Measurements from ENCODE around the gene GARIN3. TPM values are rescaled to one million over a fixed set of nuclear protein-coding genes. Genes with fewer than 3 reads are reported as not detected.

The GARIN3 gene
- total RNA-seq, 4 donors from 2014 or later = not detected

GRCh38 chr5:157121709-157122108 is 44.4 kb downstream of the GARIN3 start:
- DNase-seq = no peak
- no peaks in the 10 kb centered on the region for H3K27me3 ChIP-seq
- no peak overlapping the region for H3K27ac ChIP-seq
- H3K36me3 ChIP-seq = no peaks in the 10 kb centered on the region
- H3K4me1 ChIP-seq = no peaks in the 10 kb centered on the region
- intact Hi-C loops (cut with DNase I; ENCODE audit: low total_unique reads) = no loop called here
- no peak for TF ChIP-seq POLR2A (IDR thresholded peaks at IDR 0.05)
- no peak for TF ChIP-seq CTCF (IDR thresholded peaks at IDR 0.05)
- peaks cover 0 to 6% of the 10 kb centered on the region in 2 donors for H3K9me3 ChIP-seq
- H3K4me3 ChIP-seq = no peak overlapping the region

- Histone ChIP-seq H3K4me3 (no peak overlapping the region), H3K9me3 (peaks cover 0 to 6% of the 10 kb centered on the region in 2 donors), H3K36me3 (no peaks in the 10 kb centered on the region), H3K27ac (no peak overlapping the region), H3K4me1 (no peaks in the 10 kb centered on the region), H3K27me3 (no peaks in the 10 kb centered on the region)
- TF ChIP-seq CTCF (IDR thresholded peaks at IDR 0.05) = no peak
- no peak for TF ChIP-seq POLR2A (IDR thresholded peaks at IDR 0.05)
- no peak for DNase-seq
- intact Hi-C loops (cut with DNase I; ENCODE audit: low total_unique reads) = no loop called here
Observed at GRCh38 chr5:157120102-157120501, 46.0 kb downstream of the GARIN3 start.

- Histone ChIP-seq H3K27me3 (no peaks in the 10 kb centered on the region), H3K9me3 (peaks cover 0 to 6% of the 10 kb centered on the region in 2 donors), H3K4me1 (no peaks in the 10 kb centered on the region), H3K36me3 (no peaks in the 10 kb centered on the region), H3K4me3 (no peak overlapping the region), H3K27ac (no peak overlapping the region)
- TF ChIP-seq CTCF (IDR thresholded peaks at IDR 0.05) (no peak), POLR2A (IDR thresholded peaks at IDR 0.05) (no peak)
- intact Hi-C loops (cut with DNase I; ENCODE audit: low total_unique reads) = no loop called here
- no peak for DNase-seq
Observed at GRCh38 chr5:157116483-157116954, 49.5 kb downstream of the GARIN3 start.

- no peaks in the 10 kb centered on the region for H3K27me3 ChIP-seq
- intact Hi-C loops (cut with DNase I; ENCODE audit: low total_unique reads) = no loop called here
- no peaks in the 10 kb centered on the region for H3K36me3 ChIP-seq
- H3K27ac ChIP-seq = no peak overlapping the region
- H3K4me3 ChIP-seq = no peak overlapping the region
- TF ChIP-seq CTCF (IDR thresholded peaks at IDR 0.05) (no peak), POLR2A (IDR thresholded peaks at IDR 0.05) (no peak)
- no peak for DNase-seq
- no peaks in the 10 kb centered on the region for H3K9me3 ChIP-seq
- no peaks in the 10 kb centered on the region for H3K4me1 ChIP-seq
Observed at GRCh38 chr5:157115502-157115901, 50.6 kb downstream of the GARIN3 start.

- no peaks in the 10 kb centered on the region for H3K4me1 ChIP-seq
- H3K27ac ChIP-seq = no peak overlapping the region
- intact Hi-C loops (cut with DNase I; ENCODE audit: low total_unique reads) = no loop called here
- no peak for DNase-seq
- H3K36me3 ChIP-seq = no peaks in the 10 kb centered on the region
- TF ChIP-seq CTCF (IDR thresholded peaks at IDR 0.05) = no peak
- H3K9me3 ChIP-seq = no peaks in the 10 kb centered on the region
- H3K27me3 ChIP-seq = no peaks in the 10 kb centered on the region
- no peak overlapping the region for H3K4me3 ChIP-seq
Observed at GRCh38 chr5:157115012-157115411, 51.1 kb downstream of the GARIN3 start.
